ENCODE measurements around the gene ELAPOR1. TPM values are rescaled to one million over a fixed set of nuclear protein-coding genes. Genes with fewer than 3 reads are reported as not detected.

ELAPOR1 gene
- total and polyA plus RNA-seq, 9 of the 15 experiments (the other 6 are each of a cell fraction or from before 2014, with no cell fraction given) = 0.07 to 1.2 (median 0.18) TPM

- TF ChIP-seq REST (IDR thresholded peaks at IDR 0.05; ENCODE audit: borderline replicate concordance) (peak; percentile 76), REST (CRISPR knock-in tag; IDR thresholded peaks at IDR 0.05; ENCODE audit: low read depth) (peak; percentile 78), HDGF (IDR thresholded peaks at IDR 0.05) (no peak), SRSF7 (optimal IDR thresholded peaks at IDR 0.05; ENCODE audit: low read depth, low read length) (peak; percentile 95), POLR2AphosphoS5 (IDR thresholded peaks at IDR 0.05; ENCODE audit: control insufficient read depth, insufficient read depth, low read depth, low read length) (peak; percentile 100), PKNOX1 (IDR thresholded peaks at IDR 0.05) (no peak), CHAMP1 (IDR thresholded peaks at IDR 0.05) (peak; percentile 96), MAX (CRISPR knock-in tag; IDR thresholded peaks at IDR 0.05) (peak; percentile 95), ZNF316 (IDR thresholded peaks at IDR 0.05) (no peak; the same call in 1 of the 2 replicates), PCBP2 (IDR thresholded peaks at IDR 0.05; ENCODE audit: low read depth, low read length, poor library complexity, severe bottlenecking) (peak; percentile 34)
- TF ChIP-seq, protein P1, sequence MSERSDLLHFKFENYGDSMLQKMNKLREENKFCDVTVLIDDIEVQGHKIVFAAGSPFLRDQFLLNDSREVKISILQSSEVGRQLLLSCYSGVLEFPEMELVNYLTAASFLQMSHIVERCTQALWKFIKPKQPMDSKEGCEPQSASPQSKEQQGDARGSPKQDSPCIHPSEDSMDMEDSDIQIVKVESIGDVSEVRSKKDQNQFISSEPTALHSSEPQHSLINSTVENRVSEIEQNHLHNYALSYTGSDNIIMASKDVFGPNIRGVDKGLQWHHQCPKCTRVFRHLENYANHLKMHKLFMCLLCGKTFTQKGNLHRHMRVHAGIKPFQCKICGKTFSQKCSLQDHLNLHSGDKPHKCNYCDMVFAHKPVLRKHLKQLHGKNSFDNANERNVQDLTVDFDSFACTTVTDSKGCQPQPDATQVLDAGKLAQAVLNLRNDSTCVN (CRISPR knock-in tag; IDR thresholded peaks at IDR 0.05) = peak; percentile 98
These were observed 13.8 kb upstream of the ELAPOR1 start (continued) for GRCh38 chr1:109099938-109100773.

All from K562 (cell line).